ENCODE data around the gene ANAPC16.

- TF ChIP-seq CTCF (IDR thresholded peaks at IDR 0.05) (no peak), EZH2 (IDR thresholded peaks at IDR 0.05; ENCODE audit: borderline replicate concordance, insufficient read depth, low read depth, low read length, poor library complexity, severe bottlenecking) (no peak)
Observed at GRCh38 chr10:72263613-72264241, 47.9 kb downstream of the ANAPC16 start.

Measured in B cell (primary cell).